B cell (primary cell): ENCODE measurements around the gene MMP26. TPM values are rescaled to one million over a fixed set of nuclear protein-coding genes. Genes with fewer than 3 reads are reported as not detected.

ENCODE experiments used
- ATAC-seq: fragments of 200-7000 bp; cut with Tn5 transposase; one replicate; pipeline ENCODE4 v1.10.0; 2021; ENCODE audit warnings: low read depth, mild to moderate bottlenecking, moderate number of reproducible peaks, moderate library complexity
- CTCF ChIA-PET: fragments of 350-600 bp; sonication (Branson Sonifier 250); formaldehyde crosslinking; loops from one replicate; lab custom pipeline; 2021; ENCODE audit warnings: antibody characterized with exemption, inconsistent platforms; lab: Charles Lee
- POLR2A ChIA-PET: fragments of 350-600 bp; sonication (Branson Sonifier 250); formaldehyde crosslinking; loops from one replicate; lab custom pipeline; 2021; ENCODE audit warnings: antibody characterized with exemption; lab: Charles Lee
- DNase-seq: peaks from one replicate; pipeline ENCODE4 v3.0.0; 2013
- H2AFZ ChIP-seq: 2 replicates; pipeline ENCODE4 v1.6.1; 2012; ENCODE audit warnings: mild to moderate bottlenecking, low read depth, low read length; ENCODE audit not compliant: insufficient read depth, poor library complexity, severe bottlenecking
- H3K27ac ChIP-seq, 2 donors: 1 replicate in 1 of 2; 2 replicates in 1 of 2; pipeline ENCODE4 v1.5.1; 2012 to 2013; ENCODE audit warnings: low read length in 2 of 2, mild to moderate bottlenecking in 2 of 2, moderate library complexity in 1 of 2
- H3K27me3 ChIP-seq, 4 experiments: fragments of 200-600 bp in 1 of 4; sonication (generic) in 1 of 4; replicated peaks in 1 of 4; 1 replicate in 2 of 4; 2 replicates in 2 of 4; pipeline versions ENCODE4 v1.6.1 to v1.7.0; 2013 to 2016; ENCODE audit warnings: low read length in 3 of 4, mild to moderate bottlenecking in 2 of 4, mixed read lengths in 1 of 4, moderate library complexity in 1 of 4; ENCODE audit not compliant: insufficient read depth in 4 of 4, control insufficient read depth in 3 of 4; ENCODE audit errors: control extremely low read depth in 1 of 4
- H3K36me3 ChIP-seq, 2 experiments: replicated peaks in 1 of 2; 1 replicate in 1 of 2; 2 replicates in 1 of 2; pipeline versions ENCODE4 v1.6.1 to v1.7.1; 2013; ENCODE audit warnings: low read length in 1 of 2; ENCODE audit not compliant: insufficient read depth in 2 of 2, control insufficient read depth in 1 of 2; ENCODE audit errors: control extremely low read depth in 1 of 2, extremely low read depth in 1 of 2
- H3K4me1 ChIP-seq, 2 donors: fragments of 200-600 bp in 1 of 2; sonication (generic) in 1 of 2; 1 replicate in 1 of 2; 2 replicates in 1 of 2; pipeline versions ENCODE4 v1.5.1 to v1.6.1; 2013 to 2017; ENCODE audit warnings: low read length in 2 of 2; ENCODE audit not compliant: control insufficient read depth in 2 of 2, insufficient read depth in 2 of 2
- H3K4me2 ChIP-seq: replicated peaks from 2 replicates; pipeline ENCODE3; 2012; ENCODE audit warnings: mild to moderate bottlenecking, low read depth, low read length; ENCODE audit not compliant: poor library complexity, severe bottlenecking
- H3K4me3 ChIP-seq, 5 experiments: fragments of 200-600 bp in 1 of 5; sonication (generic) in 1 of 5; 1 replicate in 3 of 5; 2 replicates in 2 of 5; pipeline versions ENCODE4 v1.5.1 to v1.7.0; 2011 to 2016; ENCODE audit warnings: low read length in 4 of 5, mild to moderate bottlenecking in 4 of 5, low read depth in 2 of 5, control low read depth in 1 of 5, moderate library complexity in 1 of 5; ENCODE audit not compliant: insufficient read depth in 1 of 5; ENCODE audit errors: control extremely low read depth in 1 of 5, extremely low read depth in 1 of 5
- H3K79me2 ChIP-seq: fragments of 200-600 bp; sonication (generic); one replicate; pipeline ENCODE4 v1.6.0; 2016; ENCODE audit warnings: low read length; ENCODE audit not compliant: control insufficient read depth, insufficient read depth
- H3K9ac ChIP-seq: fragments of 200-600 bp; sonication (generic); 2 replicates; pipeline ENCODE4 v1.6.1; 2017; ENCODE audit warnings: mild to moderate bottlenecking, low read length, moderate library complexity
- H3K9me3 ChIP-seq, 3 donors: one replicate each; pipeline versions ENCODE4 v1.6.1 to v1.7.1; 2013; ENCODE audit warnings: low read length in 2 of 3; ENCODE audit not compliant: control insufficient read depth in 2 of 3, insufficient read depth in 1 of 3; ENCODE audit errors: control extremely low read depth in 1 of 3
- H4K20me1 ChIP-seq: 2 replicates; pipeline ENCODE4 v1.6.0; 2012; ENCODE audit warnings: mild to moderate bottlenecking, low read length; ENCODE audit not compliant: insufficient read depth, control insufficient read depth, poor library complexity, severe bottlenecking
- H3K27ac Mint-ChIP-seq: one replicate; pipeline ENCODE4 v1.8.0; 2021; ENCODE audit warnings: mixed read lengths
- H3K27me3 Mint-ChIP-seq: one replicate; pipeline ENCODE4 v1.8.0; 2021; ENCODE audit warnings: mixed read lengths
- H3K4me1 Mint-ChIP-seq: one replicate; pipeline ENCODE4 v1.8.0; 2021; ENCODE audit warnings: mixed read lengths
- H3K4me3 Mint-ChIP-seq: one replicate; pipeline ENCODE4 v1.8.0; 2021; ENCODE audit warnings: mixed read lengths
- H3K9me3 Mint-ChIP-seq: one replicate; pipeline ENCODE4 v1.8.0; 2022; ENCODE audit warnings: mixed read lengths; ENCODE audit not compliant: insufficient read depth
- CTCF ChIP-seq: fragments of 200-600 bp; IDR thresholded peaks from one replicate; pipeline ENCODE4 v1.8.0; 2022; ENCODE audit warnings: antibody characterized with exemption, mild to moderate bottlenecking
- EZH2 ChIP-seq: IDR thresholded peaks from 2 replicates; pipeline ENCODE4 v1.6.1; 2012; ENCODE audit warnings: borderline replicate concordance, low read depth, mild to moderate bottlenecking, moderate library complexity, low read length; ENCODE audit not compliant: insufficient read depth, poor library complexity, severe bottlenecking
- WGBS: methylation state at CpG from one replicate; pipeline ENCODE4 v1.1.5; 2013; ENCODE audit warnings: missing lambda C conversion rate; ENCODE audit not compliant: insufficient coverage; 5-methylcytosine and 5-hydroxymethylcytosine counted together
- intact Hi-C: fragments of 100-400 bp; cut with micrococcal nuclease; formaldehyde crosslinking; loops from one replicate; pipeline ENCODE4 v1.10.0; 2022
- polyA plus RNA-seq: library from polyadenylated mRNA; depleted of rRNA; stranded (reverse); fragments of >200 nt; gene quantifications from 2 replicates; pipeline ENCODE4 v1.2.3, GENCODE V29; 2012
- total RNA-seq, 2 donors: library from RNA; stranded (reverse); fragments of 120-200 nt in 1 of 2; gene quantifications; 1 replicate in 1 of 2; 2 replicates in 1 of 2; pipeline versions ENCODE4 v1.2.3 to v1.2.4, GENCODE V29; 2013 to 2022

MMP26 gene
- total and polyA plus RNA-seq, 2 donors (not counting 1 experiment from before 2014, with no cell fraction given) = not detected

- no peaks in the 10 kb centered on the region for H4K20me1 ChIP-seq
- ChIA-PET CTCF (interaction anchor here (2.2 kb wide), 1 partner anchor 22 kb away, joined by 6 read pairs; the partner anchor contains the start of gene OR51D1), POLR2A (no interaction called here)
Observed at GRCh38 chr11:4658629-4659445, 45.7 kb upstream of the MMP26 start.

More at GRCh38 chr11:4658629-4659445, 45.7 kb upstream of the MMP26 start:
- ATAC-seq (no peak), DNase-seq (no peak)
- Histone ChIP-seq H3K9ac (no peak overlapping the region), H3K4me3 (no peak overlapping the region), H3K4me2 (no peak overlapping the region), H3K27ac (no peak overlapping the region), H3K4me1 (no peaks in the 10 kb centered on the region), H3K9me3 (no peaks in the 10 kb centered on the region), H2AFZ (no peak overlapping the region), H3K79me2 (no peaks in the 10 kb centered on the region), H3K27me3 (peaks cover 0 to 10% (median under 1%) of the 10 kb centered on the region in 4 experiments), H3K36me3 (no peaks in the 10 kb centered on the region)
- intact Hi-C loops = no loop called here
- H3K27me3 Mint-ChIP-seq = peaks cover 15% of the 10 kb centered on the region
- no peak overlapping the region for H3K4me3 Mint-ChIP-seq
- no peaks in the 10 kb centered on the region for H3K9me3 Mint-ChIP-seq
- no peaks in the 10 kb centered on the region for H3K4me1 Mint-ChIP-seq
- TF ChIP-seq CTCF (no peak), EZH2 (no peak)
- WGBS = 43% methylated on average over 2 of the region's 5 CpGs
- H3K27ac Mint-ChIP-seq = no peak overlapping the region
